ENCODE results near the gene ARMC2.

DNA sequence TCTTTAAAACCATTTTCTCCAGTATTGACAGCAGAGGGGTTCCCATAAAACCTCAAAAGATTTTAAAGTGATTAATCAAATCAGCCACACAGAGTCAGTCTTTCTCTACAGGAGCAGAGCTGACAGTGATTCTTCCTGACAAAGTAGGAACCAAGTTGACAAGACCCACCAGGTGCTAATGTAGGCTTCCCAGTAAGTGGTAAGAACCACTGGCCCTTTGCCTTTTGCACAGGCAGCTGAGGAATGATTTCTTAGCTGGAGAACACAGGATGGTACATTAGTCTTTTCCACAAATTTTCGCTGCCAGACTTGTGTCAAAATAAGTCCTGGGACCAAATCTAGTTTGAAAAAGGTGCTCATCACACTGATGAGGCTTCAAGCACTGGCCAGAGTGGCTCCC is 95.8 kb downstream of the ARMC2 start:
- TF ChIP-seq YY1 (IDR thresholded peaks at IDR 0.05; ENCODE audit: insufficient read depth, insufficient read length) (no peak), ZNF274 (IDR thresholded peaks at IDR 0.05; ENCODE audit: low read depth, low read length) (no peak), SUZ12 (IDR thresholded peaks at IDR 0.05; ENCODE audit: extremely low read depth, insufficient read depth, insufficient read length) (no peak)

Measured in NT2/D1 (cell line).